ENCODE results near the gene SARS1.

- TF ChIP-seq FOSL2 (CRISPR knock-in tag; IDR thresholded peaks at IDR 0.05) (peak; percentile 77; the same call in 1 of the 2 replicates), BRCA1 (CRISPR knock-in tag; IDR thresholded peaks at IDR 0.05) (no peak; the same call in 1 of the 2 replicates), EP300 (IDR thresholded peaks at IDR 0.05; ENCODE audit: low read depth in 2 of 2, low read length in 2 of 2) (no peak), EP300 (CRISPR knock-in tag; IDR thresholded peaks at IDR 0.05; ENCODE audit: borderline replicate concordance) (no peak), CEBPB (IDR thresholded peaks at IDR 0.05; ENCODE audit: borderline replicate concordance, low read depth, low read length) (no peak), ZNF776 (CRISPR knock-in tag; IDR thresholded peaks at IDR 0.05) (no peak; the same call in 1 of the 2 replicates), BRF2 (CRISPR knock-in tag; IDR thresholded peaks at IDR 0.05) (no peak), PHF8 (CRISPR knock-in tag; IDR thresholded peaks at IDR 0.05) (peak; percentile 65), ETV6 (CRISPR knock-in tag; conservative IDR thresholded peaks at IDR 0.05) (no peak), POLR2A (IDR thresholded peaks at IDR 0.05; ENCODE audit: insufficient read depth in 1 of 2, low read depth in 2 of 2, low read length in 2 of 2) (no peak), ZSCAN21 (CRISPR knock-in tag; IDR thresholded peaks at IDR 0.05; ENCODE audit: borderline replicate concordance) (peak; percentile 64; the same call in 1 of the 2 replicates), ZNF558 (CRISPR knock-in tag; IDR thresholded peaks at IDR 0.05; ENCODE audit: borderline replicate concordance) (no peak)
- TF ChIP-seq, protein P1, sequence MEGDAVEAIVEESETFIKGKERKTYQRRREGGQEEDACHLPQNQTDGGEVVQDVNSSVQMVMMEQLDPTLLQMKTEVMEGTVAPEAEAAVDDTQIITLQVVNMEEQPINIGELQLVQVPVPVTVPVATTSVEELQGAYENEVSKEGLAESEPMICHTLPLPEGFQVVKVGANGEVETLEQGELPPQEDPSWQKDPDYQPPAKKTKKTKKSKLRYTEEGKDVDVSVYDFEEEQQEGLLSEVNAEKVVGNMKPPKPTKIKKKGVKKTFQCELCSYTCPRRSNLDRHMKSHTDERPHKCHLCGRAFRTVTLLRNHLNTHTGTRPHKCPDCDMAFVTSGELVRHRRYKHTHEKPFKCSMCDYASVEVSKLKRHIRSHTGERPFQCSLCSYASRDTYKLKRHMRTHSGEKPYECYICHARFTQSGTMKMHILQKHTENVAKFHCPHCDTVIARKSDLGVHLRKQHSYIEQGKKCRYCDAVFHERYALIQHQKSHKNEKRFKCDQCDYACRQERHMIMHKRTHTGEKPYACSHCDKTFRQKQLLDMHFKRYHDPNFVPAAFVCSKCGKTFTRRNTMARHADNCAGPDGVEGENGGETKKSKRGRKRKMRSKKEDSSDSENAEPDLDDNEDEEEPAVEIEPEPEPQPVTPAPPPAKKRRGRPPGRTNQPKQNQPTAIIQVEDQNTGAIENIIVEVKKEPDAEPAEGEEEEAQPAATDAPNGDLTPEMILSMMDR (CRISPR knock-in tag; IDR thresholded peaks at IDR 0.05): peak; percentile 99
Measured at GRCh38 chr1:109263597-109264378, 50.1 kb downstream of the SARS1 start.

Measured in HepG2 (cell line).